SH-SY5Y (cell line): Measurements from ENCODE around the gene TBCD.

Source experiments
- GATA2 ChIP-seq: IDR thresholded peaks from 2 replicates; pipeline ENCODE4 v1.6.1; 2011; ENCODE audit warnings: mild to moderate bottlenecking, low read depth, low read length
- GATA3 ChIP-seq: IDR thresholded peaks from 2 replicates; pipeline ENCODE4 v1.6.1; 2011; ENCODE audit warnings: low read depth, mild to moderate bottlenecking, low read length, moderate library complexity

Gene TBCD

DNA sequence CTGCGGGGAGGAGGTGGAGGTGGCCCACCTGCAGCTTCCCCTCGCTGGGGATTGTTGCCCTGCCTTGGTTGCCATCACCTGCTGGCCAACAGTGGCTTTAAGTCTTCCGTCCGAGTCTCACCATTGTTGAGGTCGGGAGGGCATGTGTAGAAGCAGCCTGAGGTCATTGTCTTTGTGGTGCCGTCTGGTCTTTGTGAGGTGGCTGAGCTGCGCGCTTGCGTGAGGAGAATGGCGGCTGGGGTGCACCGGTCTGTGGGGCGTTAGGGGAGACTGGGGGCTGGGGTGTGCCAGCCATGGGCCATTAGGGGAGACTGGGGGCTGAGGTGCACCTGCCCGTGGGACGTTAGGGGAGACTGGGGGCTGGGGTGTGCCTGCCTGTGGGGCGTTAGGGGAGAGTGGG lies 51.7 kb downstream of the TBCD start:
- TF ChIP-seq GATA3, result no peak

DNA sequence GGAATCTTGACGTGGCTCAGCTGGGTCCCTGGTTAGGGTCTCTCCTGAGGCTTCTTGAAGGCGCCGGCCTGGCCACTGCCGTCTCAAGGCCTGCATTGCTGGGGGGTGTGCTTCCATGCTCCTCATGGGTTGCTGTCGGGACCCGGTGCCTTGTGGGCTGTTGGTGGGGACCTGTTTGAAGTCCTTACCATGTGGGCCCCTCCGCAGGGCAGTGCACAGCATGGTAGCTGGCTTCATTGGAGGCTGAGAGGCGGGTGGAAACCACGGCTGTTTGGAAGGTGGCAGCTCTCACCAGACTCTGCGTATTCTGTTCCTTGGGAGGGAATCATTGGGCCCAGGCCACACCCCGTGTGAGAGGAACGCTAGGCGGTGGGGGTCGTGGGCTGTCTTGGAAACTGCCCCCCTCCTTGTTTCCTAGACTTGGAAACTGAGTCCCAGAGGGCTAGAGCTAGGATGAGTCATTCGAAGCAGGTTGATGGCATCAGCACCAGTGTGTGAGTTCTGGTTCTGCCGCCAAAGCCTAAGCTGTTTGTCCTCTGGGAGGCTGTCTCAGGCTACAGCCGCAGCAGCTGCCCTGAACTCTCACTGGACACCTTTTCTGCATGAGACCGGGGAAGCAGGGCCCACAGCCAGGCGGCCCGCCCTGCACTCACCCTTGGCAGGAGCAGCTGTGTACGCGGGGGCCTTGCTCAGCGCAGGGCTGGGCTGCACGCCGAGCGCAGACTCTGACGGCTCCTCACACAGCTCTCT lies 52.8 kb downstream of the TBCD start:
- no peak for TF ChIP-seq GATA3

DNA sequence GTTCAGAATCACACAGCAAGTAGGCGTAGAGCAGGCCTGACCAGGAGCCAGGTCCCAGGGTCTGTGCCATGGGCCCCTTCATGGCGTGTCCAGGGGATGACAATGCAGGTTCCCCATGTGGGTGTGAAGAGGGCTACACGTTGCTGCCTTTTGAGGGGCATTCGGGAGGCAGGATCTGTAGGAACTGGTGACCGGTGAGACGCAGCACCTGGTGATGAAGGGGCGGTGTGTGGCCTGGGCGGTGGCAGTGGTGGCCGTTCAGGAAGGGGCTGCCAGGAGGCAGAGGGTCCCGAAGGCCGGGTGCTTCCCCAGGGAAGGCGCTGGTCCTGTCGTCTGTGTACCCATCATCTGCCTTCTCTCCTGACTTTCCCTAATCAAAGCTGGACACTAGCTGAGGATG lies 53.4 kb downstream of the TBCD start:
- TF ChIP-seq GATA3, result no peak
- TF ChIP-seq GATA2, result no peak

DNA sequence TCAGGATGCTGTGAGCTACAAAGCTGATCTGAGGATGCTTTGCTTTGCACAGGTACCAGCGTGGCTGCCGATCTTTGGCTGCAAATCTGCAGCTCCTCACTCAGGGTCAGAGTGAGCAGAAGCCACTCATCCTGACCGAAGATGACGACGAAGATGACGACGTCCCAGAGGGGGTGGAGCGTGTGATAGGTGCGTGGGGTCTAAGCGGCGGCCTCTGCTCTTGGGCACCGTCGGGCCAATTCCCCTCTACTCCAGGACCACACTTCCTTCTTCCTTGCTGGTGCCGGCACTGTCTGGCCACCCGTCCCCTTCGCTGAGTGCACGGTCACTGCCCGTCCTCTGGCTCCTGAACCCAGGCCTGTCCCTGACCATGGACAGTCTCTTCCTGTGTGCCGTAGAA lies 54.0 kb downstream of the TBCD start:
- no peak for TF ChIP-seq GATA2
- TF ChIP-seq GATA3, result no peak

DNA sequence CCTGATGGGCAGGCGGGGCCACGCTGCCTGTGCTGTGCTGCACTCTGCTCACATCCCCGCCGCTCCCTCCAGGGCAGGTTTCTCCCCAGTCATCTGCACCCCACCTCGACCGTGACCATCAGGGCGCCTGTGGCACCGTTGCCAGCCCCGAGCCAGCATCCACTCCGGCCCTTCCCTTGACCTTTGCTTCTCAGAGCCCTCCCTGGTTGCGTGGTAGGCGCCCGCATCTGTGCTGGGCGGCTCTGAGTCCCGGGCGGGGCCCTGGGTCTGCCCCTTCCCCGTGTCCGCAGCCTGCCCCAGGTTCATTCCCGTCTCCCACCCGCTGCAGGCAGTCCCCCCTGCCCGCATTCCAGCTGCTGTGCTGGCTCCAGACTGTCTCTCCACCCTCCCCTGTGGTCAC lies 54.8 kb downstream of the TBCD start:
- TF ChIP-seq GATA2 (no peak), GATA3 (no peak)

DNA sequence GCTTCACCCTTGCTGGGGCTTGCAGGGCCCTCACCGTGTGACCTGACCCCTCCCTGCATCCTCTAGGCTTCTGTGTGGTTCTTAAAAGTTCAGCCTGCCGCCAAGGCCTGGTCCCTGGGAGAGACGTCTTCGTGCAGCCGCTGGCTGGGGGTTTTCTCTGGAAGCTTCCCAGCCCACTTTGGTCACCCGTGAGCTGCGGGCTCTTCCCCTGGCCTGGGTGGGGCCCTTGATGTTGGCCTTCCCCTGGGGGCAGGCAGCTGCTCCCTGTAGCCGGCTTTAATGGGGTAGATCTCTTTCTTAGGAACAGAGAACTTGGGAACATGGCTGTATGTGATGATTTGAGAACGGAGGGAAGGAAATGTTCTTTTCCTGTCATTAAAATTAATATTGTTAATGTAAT lies 55.2 kb downstream of the TBCD start:
- no peak for TF ChIP-seq GATA3
- no peak for TF ChIP-seq GATA2

DNA sequence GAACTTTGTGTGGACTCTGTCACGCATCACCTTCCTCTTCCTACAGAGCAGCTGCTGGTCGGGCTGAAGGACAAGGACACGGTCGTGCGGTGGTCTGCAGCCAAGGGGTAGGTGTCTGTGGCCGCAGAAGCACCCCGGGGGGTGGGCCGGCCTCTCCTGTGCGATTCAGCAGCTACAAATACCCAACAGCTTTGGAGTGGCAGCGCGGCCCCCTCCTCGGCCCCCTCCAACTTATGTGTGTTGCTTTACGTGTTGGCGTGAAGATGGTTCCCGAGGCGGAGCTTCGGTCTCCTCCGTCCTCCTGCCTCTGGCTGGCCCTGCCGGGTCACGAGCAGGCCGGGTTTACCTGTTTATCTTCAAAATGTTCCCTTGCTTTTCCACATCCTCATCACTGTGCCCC lies 55.7 kb downstream of the TBCD start:
- TF ChIP-seq GATA2 (no peak), GATA3 (no peak)

DNA sequence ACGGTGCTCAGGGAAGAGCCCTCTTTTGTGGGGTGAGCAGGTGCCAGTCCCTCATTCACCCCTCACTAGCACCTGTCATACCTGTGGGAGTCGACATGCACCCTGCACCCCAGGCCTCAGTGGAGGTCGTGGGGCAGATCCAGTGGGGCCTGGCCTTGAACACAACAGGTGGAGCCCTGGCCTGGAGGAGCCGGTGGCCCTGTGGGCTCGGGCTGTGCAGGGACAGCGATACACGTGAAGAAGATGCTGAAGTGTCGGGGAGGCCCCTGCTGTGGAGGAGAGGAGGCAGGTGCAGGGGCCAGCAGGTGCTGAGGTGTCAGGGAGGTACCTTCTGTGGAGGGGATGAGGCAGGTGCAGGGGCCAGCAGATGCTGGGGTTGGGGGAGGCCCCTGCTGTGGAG lies 56.1 kb downstream of the TBCD start:
- TF ChIP-seq GATA3, result no peak
- TF ChIP-seq GATA2, result no peak

DNA sequence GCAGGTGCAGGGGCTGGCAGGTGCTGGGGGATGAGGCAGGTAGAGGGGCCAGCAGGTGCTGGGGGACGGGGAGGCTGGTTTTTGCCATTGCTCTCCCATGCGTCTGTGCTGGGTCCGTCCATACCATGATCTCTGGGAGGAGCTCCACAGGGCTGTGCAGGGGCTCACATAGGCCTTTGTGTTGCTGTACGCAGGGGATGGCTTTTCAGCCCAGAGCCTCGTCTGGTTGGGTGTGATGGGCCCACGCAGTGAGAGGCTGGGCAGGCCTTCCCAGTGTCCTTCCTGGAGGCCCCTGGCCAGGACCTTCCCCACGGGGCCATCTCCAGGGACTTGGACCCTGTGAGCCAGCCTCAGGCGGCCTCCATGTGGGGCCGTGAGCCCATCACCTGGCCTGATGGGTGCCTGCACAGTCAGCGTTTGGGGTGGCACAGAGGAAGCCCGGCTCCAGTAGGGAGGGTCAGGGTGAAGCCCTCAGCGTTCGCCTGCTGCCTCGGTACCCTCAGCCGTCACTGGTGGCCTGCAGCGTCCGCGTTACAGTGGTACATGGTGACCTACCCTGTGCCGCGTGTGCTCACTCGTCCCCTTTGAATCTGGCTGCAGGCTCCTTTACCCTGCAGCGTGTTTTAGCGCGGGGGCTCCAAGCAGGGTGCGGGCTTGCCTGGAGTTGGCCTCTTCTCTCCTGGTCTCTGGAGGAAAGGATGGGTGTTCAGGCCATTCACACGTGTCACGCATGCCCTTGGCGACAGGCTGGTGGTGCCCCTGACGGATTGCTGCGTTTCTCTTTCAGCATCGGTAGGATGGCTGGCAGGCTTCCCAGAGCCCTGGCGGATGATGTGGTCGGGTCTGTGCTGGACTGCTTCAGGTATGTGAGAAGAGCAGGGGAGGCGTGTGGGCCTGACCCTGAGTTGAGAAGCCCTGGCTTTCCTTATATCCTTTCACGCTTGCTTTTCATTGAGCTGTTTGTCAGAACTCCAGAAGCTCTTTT lies 57.3 kb downstream of the TBCD start:
- TF ChIP-seq GATA3 (no peak), GATA2 (no peak)

DNA sequence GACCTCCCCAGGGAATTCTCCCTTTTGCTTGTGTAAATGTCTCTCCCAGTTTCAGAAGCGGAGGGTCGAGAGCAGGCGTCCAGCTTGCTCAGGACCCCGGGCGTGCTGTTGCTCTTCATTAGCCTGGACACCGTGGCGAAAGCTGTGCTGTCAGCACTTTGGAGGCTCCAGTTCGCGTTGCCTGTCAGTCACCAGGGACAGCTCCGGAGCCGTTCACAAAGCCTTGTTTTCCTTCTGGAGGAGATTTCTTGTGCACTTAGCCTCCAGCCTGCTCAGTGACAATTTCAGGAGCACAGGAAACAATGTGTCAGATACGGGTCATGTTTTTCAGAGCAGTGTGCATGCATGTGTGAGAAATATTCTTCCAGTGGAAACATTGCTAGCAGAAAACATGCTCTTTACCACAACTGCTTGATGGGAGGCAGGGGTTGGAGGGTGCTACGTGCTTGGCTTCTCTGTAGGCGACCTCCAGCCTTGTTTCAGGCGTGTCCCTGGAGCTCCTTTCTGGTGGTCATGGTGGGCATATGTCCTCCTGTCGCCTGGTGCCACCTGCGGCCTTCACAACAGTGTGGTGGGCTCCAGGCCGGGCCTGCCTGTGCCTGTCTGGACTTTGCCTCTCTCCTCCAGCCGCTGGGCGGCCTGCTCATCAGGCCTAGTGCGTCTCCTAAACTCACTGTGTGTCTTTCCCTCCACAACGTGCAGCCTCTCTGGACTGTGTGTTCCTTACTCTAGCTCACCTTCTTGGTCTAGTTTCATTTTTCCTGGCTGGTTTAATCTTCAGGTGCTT lies 59.0 kb downstream of the TBCD start:
- TF ChIP-seq GATA3 (no peak), GATA2 (no peak)

DNA sequence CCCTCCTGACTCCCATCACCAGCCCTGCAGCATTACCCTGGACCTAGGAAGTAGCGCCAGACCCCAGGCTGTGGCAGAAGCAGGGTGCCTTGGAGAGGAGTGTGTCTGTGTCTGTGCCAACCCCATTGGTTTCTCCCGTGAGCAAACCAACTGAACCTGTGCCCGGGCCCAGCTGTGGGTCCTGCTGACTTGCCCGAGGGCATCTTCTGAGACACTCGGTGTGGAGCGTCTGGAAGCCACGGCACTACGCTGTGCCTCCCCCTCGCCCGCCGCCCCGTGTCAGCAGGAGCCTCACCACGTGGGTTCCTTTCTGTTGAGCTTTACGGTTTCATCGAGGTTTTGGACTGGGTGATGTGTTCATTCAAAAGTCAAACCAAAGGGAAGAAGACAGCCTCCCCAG lies 60.2 kb downstream of the TBCD start:
- TF ChIP-seq GATA3 (no peak), GATA2 (no peak)

DNA sequence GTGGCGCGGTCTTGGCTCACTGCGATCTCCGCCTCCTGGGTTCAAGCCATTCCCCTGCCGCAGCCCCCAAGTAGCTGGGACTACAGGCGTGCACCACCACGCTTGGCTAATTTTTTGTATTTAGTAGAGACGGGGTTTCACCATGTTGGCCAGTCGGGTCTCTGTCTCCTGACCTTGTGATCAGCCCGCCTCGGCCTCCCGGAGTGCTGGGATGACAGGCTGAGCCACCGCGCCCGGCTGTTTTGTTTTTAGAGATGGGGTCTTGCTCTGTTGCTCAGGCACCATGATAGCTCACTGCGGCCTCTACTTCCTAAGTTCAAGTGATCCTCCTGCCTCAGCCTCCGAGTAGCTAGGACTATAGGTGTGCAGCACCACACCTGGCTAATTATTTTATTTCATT lies 60.7 kb downstream of the TBCD start:
- no peak for TF ChIP-seq GATA2
- no peak for TF ChIP-seq GATA3

DNA sequence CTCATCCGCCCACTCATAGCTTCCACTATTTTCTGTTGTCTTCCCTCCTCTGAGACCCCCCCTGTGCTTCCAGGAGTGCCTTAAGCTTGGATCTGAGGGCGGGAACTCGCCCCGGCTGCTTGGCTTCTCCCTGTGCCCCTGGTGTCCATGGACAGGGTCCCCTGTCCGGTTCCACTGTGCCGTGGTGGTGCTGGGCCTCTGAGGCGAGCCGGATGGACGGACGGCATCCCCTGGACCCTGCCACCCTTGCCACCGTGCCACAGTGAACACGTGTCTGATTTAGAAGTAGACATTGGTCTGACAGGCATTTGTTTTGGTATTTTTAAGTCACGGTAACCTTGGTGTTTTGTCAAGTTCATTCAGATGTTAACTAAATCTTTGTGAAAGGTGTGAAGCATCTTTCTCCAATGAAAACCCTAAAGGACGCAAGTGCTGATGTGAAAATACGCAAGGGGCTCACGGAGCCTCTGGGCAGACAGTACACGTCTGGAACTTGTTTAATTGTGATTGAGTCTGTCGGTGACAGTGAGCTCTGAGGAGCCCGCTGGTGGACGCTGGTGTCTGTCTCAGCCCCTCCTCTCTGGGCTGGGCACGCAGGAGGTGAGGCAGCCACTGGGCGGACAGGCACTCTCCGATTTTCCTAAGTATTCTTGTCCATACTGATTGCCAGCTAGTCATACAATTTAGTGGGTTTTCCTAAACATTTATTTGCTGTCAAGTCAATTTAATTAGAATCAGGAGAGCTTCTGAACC lies 61.6 kb downstream of the TBCD start:
- TF ChIP-seq GATA2, result no peak
- no peak for TF ChIP-seq GATA3

DNA sequence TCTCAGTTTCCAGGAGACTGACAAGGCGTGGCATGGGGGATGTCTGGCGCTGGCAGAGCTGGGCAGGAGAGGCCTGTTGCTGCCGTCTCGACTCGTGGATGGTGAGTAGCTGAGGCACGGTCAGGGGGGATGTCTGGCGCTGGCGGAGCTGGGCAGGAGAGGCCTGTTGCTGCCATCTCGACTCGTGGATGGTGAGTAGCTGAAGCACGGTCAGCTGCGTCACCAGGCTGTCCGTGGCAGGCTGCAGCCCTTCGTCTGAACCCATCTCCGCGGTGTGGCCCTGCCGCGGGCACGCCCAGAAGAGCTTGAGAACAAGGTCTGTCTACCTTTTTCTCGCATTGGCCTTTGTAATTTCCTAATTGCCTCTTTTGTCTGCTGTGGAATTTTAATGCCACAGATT lies 63.0 kb downstream of the TBCD start:
- TF ChIP-seq GATA2 (no peak), GATA3 (no peak)
